KMS-11 (cell line): ENCODE data around the gene PES1.

ENCODE experiments used
- H2AFZ ChIP-seq: fragments of 200-600 bp; sonication (generic); 2 replicates; pipeline ENCODE4 v1.6.1; 2016; ENCODE audit warnings: antibody characterized with exemption, mixed run types, low read depth
- H3K27ac ChIP-seq: fragments of 200-600 bp; sonication (generic); 2 replicates; pipeline ENCODE4 v1.6.1; 2016; ENCODE audit warnings: mild to moderate bottlenecking, mixed run types
- H3K27me3 ChIP-seq: fragments of 200-600 bp; sonication (generic); 2 replicates; pipeline ENCODE4 v1.6.1; 2017; ENCODE audit warnings: mild to moderate bottlenecking, low read depth, mixed run types, moderate library complexity; ENCODE audit not compliant: insufficient read depth
- H3K36me3 ChIP-seq: fragments of 200-600 bp; sonication (generic); 2 replicates; pipeline ENCODE4 v1.6.1; 2017; ENCODE audit warnings: mild to moderate bottlenecking, mixed run types; ENCODE audit not compliant: insufficient read depth
- H3K4me1 ChIP-seq: fragments of 200-600 bp; sonication (generic); 2 replicates; pipeline ENCODE4 v1.6.1; 2016; ENCODE audit warnings: mild to moderate bottlenecking, low read depth, mixed run types; ENCODE audit not compliant: poor library complexity, severe bottlenecking
- H3K4me2 ChIP-seq: fragments of 200-600 bp; sonication (generic); 2 replicates; pipeline ENCODE4 v1.7.0; 2016; ENCODE audit warnings: mild to moderate bottlenecking, mixed run types
- H3K4me3 ChIP-seq: fragments of 200-600 bp; sonication (generic); IDR thresholded peaks from 2 replicates; pipeline ENCODE4 v1.6.1; 2017; ENCODE audit warnings: low read depth, low read length, mixed read lengths; ENCODE audit not compliant: insufficient read depth
- H3K79me2 ChIP-seq: fragments of 200-600 bp; sonication (generic); 2 replicates; pipeline ENCODE4 v1.6.1; 2016; ENCODE audit warnings: low read depth, mixed run types; ENCODE audit not compliant: insufficient read depth
- H3K9ac ChIP-seq: fragments of 200-600 bp; sonication (generic); 2 replicates; pipeline ENCODE4 v1.6.1; 2016; ENCODE audit warnings: mild to moderate bottlenecking, mixed run types
- H4K20me1 ChIP-seq: fragments of 200-600 bp; sonication (generic); 2 replicates; pipeline ENCODE4 v1.6.1; 2016; ENCODE audit warnings: mild to moderate bottlenecking, mixed run types; ENCODE audit not compliant: insufficient read depth
- TF ChIP-seq, protein P1 (sequence below): fragments of 200-600 bp; sonication (generic); conservative IDR thresholded peaks from 2 replicates; pipeline ENCODE4 v1.6.1; 2017; ENCODE audit warnings: low read depth, mild to moderate bottlenecking, antibody characterized with exemption, low read length, moderate library complexity, mixed read lengths

The PES1 gene

DNA sequence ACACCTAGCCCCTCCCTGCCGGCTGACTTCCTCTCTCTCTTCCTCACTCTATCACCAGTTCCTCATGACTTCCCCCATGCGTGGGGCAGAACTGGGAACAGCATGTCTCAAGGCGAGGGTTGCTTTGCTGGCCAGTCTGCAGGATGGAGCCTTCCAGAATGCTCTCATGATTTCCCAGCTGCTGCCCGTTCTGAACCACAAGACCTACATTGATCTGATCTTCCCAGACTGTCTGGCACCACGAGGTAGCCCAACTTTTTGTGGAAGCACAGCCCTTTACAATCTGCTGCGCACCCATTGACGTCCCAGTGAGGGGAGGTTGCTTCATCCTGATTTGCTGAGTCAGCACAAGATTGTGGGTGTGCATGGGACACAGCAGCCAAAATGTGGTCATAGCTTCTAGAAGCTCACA lies 23.8 kb upstream of the PES1 start:
- Histone ChIP-seq H3K4me3 (no peak overlapping the region), H4K20me1 (no peaks in the 10 kb centered on the region), H3K4me2 (no peak overlapping the region), H3K4me1 (peaks cover 5% of the 10 kb centered on the region), H2AFZ (no peak overlapping the region), H3K27ac (no peak overlapping the region), H3K79me2 (no peaks in the 10 kb centered on the region), H3K9ac (no peak overlapping the region), H3K36me3 (no peaks in the 10 kb centered on the region), H3K27me3 (no peaks in the 10 kb centered on the region)
- TF ChIP-seq, protein P1, sequence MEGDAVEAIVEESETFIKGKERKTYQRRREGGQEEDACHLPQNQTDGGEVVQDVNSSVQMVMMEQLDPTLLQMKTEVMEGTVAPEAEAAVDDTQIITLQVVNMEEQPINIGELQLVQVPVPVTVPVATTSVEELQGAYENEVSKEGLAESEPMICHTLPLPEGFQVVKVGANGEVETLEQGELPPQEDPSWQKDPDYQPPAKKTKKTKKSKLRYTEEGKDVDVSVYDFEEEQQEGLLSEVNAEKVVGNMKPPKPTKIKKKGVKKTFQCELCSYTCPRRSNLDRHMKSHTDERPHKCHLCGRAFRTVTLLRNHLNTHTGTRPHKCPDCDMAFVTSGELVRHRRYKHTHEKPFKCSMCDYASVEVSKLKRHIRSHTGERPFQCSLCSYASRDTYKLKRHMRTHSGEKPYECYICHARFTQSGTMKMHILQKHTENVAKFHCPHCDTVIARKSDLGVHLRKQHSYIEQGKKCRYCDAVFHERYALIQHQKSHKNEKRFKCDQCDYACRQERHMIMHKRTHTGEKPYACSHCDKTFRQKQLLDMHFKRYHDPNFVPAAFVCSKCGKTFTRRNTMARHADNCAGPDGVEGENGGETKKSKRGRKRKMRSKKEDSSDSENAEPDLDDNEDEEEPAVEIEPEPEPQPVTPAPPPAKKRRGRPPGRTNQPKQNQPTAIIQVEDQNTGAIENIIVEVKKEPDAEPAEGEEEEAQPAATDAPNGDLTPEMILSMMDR: no peak

DNA sequence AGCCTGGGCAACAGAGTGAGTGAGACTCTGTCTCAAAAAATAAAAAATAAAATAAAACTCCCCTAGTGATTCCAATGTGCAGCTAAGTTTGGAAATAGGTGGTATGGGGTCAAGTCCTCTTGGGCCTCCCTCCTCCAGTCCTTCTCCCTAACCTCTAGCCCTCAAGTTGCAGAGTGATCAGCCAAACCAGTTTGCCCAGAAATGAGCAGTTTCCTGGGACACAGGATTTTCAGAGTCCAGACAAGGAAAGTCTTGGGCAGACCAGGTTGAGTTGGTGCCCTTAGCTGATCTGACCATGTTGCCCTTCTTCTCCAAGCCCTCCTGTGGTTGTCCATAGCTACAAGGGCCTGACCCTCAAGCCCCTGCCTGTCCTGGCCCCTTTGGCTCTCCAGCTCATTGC lies 23.2 kb upstream of the PES1 start:
- Histone ChIP-seq H2AFZ (no peak overlapping the region), H3K27me3 (no peaks in the 10 kb centered on the region), H3K4me2 (no peak overlapping the region), H3K79me2 (no peaks in the 10 kb centered on the region), H3K27ac (no peak overlapping the region), H3K4me3 (no peak overlapping the region), H3K36me3 (no peaks in the 10 kb centered on the region), H3K9ac (no peak overlapping the region), H3K4me1 (peaks cover 11% of the 10 kb centered on the region), H4K20me1 (no peaks in the 10 kb centered on the region)
- TF ChIP-seq, protein P1: no peak

DNA sequence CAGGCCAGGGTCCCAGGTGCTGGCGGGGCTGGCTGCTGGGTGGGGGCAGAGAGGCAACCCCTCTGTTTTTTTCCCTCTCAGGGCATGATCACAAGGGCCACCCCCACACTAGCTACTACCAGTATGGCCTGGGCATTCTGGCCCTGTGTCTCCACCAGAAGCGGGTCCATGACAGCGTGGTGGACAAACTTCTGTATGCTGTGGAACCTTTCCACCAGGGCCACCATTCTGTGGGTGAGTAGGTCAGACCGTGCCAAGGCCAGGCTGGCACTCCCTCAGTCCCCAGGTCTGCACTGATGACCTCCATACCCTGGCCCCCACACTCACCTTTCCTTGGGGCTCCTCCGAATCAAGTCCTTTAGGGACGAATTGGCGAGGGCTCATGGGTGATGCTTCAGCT lies 22.6 kb upstream of the PES1 start:
- Histone ChIP-seq H3K27ac (no peak overlapping the region), H3K79me2 (no peaks in the 10 kb centered on the region), H3K27me3 (no peaks in the 10 kb centered on the region), H3K4me2 (no peak overlapping the region), H3K36me3 (no peaks in the 10 kb centered on the region), H3K4me3 (no peak overlapping the region), H2AFZ (no peak overlapping the region), H4K20me1 (no peaks in the 10 kb centered on the region), H3K4me1 (peaks cover 18% of the 10 kb centered on the region), H3K9ac (no peak overlapping the region)
- TF ChIP-seq, protein P1: no peak

DNA sequence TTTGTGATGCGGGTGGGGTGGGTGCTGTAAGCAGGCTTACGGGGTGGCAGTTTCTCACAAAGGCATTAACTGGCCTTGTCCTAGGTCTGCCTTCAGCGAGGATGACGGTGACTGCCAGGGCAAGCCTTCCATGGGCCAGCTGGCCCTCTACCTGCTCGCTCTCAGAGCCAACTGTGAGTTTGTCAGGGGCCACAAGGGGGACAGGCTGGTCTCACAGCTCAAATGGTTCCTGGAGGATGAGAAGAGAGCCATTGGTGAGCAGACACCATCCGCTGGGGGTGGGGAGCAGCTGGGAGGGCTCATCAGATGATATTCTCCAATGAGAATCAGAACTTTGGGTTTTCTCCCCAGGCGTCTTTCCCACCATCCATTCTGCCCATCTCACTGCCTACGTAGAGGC lies 21.1 kb upstream of the PES1 start:
- Histone ChIP-seq H4K20me1 (no peaks in the 10 kb centered on the region), H3K4me1 (peaks cover 32% of the 10 kb centered on the region), H2AFZ (no peak overlapping the region), H3K9ac (no peak overlapping the region), H3K27me3 (no peaks in the 10 kb centered on the region), H3K27ac (no peak overlapping the region), H3K79me2 (no peaks in the 10 kb centered on the region), H3K4me3 (no peak overlapping the region), H3K4me2 (no peak overlapping the region), H3K36me3 (no peaks in the 10 kb centered on the region)
- TF ChIP-seq, protein P1: no peak
